ENCODE measurements around the gene KLK14.

KLK14 gene

GRCh38 chr19:51083181-51083580 is 494 bp upstream of the KLK14 start:
- DNase-seq, result no peak

GRCh38 chr19:51081476-51081875 is 1.2 kb downstream of the KLK14 start:
- DNase-seq, result no peak

GRCh38 chr19:51079481-51080110 is 3.1 kb downstream of the KLK14 start:
- DNase-seq, result no peak

- no peak for DNase-seq
Measured at GRCh38 chr19:51078731-51079130, 4.0 kb downstream of the KLK14 start.

- DNase-seq, result no peak
Measured at GRCh38 chr19:51078104-51078503, 4.6 kb downstream of the KLK14 start.

- no peak for DNase-seq
Measured at GRCh38 chr19:51076631-51077213, 6.0 kb downstream of the KLK14 start.

- no peak for DNase-seq
Measured at GRCh38 chr19:51075998-51076397, 6.7 kb downstream of the KLK14 start.

GRCh38 chr19:51071095-51071405 is 11.6 kb downstream of the KLK14 start:
- no peak for DNase-seq

GRCh38 chr19:51070334-51071094 is 12.2 kb downstream of the KLK14 start:
- no peak for DNase-seq

GRCh38 chr19:51066393-51067186 is 16.1 kb downstream of the KLK14 start:
- no peak for DNase-seq

GRCh38 chr19:51065221-51065960 is 17.3 kb downstream of the KLK14 start:
- DNase-seq, result no peak

GRCh38 chr19:51064534-51065220 is 18.0 kb downstream of the KLK14 start, which contains the start of gene KLK13:
KLK13 (minus strand) TSS chr19:51065092; CDS start chr19:51065067, 25 bp downstream.
- DNase-seq, result peak; percentile 21 to 69 (median 50)

GRCh38 chr19:51063664-51064063 is 19.0 kb downstream of the KLK14 start:
- DNase-seq, result no peak

GRCh38 chr19:51060973-51061372 is 21.7 kb downstream of the KLK14 start:
- DNase-seq, result no peak

GRCh38 chr19:51060336-51060735 is 22.4 kb downstream of the KLK14 start:
- no peak for DNase-seq

GRCh38 chr19:51059715-51060114 is 23.0 kb downstream of the KLK14 start:
- no peak for DNase-seq

- no peak for DNase-seq
Measured at GRCh38 chr19:51055866-51056265, 26.8 kb downstream of the KLK14 start.

GRCh38 chr19:51047031-51047335 is 35.7 kb downstream of the KLK14 start:
- no peak for DNase-seq

GRCh38 chr19:51044327-51044726 is 38.4 kb downstream of the KLK14 start:
- no peak for DNase-seq

- DNase-seq, result no peak
Measured at GRCh38 chr19:51043497-51043896, 39.2 kb downstream of the KLK14 start.

GRCh38 chr19:51040151-51040550 is 42.5 kb downstream of the KLK14 start:
- DNase-seq, result no peak

- DNase-seq, result no peak
Measured at GRCh38 chr19:51036519-51036918, 46.2 kb downstream of the KLK14 start.

Measured in suppressor macrophage treated with lipopolysaccharide for 1 hour (primary cell).